ELF-1 (cell line): Measurements from ENCODE around the gene PM20D1.

Source experiments
- DNase-seq: peaks from one replicate; pipeline ENCODE4 v3.0.0-alpha.2; 2016; ENCODE audit warnings: low read depth, low spot score

Gene PM20D1

DNA sequence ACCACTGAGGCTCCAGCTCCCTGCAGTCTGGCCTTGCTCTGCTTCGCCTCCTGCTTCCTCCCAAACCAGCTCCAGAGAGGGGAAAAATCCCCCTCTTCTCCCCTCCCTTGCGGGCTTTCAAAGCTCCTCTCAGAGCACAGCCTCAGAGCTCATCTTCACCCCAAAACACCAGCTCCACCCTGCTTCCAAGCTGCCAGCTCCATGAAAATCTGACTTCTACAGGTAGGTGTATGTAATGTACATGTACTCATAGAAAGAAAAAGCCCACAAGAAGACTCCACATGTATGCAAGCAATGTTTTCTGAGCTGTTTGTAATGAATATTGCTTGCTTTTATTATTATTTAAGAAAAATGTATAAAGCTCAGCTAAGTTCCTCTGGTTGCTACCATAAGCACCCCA is 45.3 kb downstream of the PM20D1 start:
- DNase-seq = no peak

DNA sequence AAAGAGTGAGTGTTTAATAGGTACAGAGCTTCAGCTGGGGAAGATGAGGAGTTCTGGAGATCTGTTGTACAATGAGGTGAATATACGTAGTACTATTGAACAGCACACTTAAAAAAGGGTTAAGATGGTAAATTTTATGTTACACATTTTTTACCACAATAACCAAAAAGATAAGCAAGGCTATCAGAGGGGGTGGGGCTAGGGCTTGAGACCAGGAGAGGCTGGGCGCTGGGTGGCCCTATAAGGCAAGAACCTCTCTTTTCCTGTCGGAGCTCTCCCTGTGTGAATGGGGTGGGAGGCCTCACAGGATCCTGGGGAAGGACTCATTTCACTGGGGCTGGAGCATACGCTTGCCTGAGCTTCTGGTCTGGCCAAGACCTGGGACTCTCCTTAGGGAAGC is 45.9 kb downstream of the PM20D1 start:
- no peak for DNase-seq

DNA sequence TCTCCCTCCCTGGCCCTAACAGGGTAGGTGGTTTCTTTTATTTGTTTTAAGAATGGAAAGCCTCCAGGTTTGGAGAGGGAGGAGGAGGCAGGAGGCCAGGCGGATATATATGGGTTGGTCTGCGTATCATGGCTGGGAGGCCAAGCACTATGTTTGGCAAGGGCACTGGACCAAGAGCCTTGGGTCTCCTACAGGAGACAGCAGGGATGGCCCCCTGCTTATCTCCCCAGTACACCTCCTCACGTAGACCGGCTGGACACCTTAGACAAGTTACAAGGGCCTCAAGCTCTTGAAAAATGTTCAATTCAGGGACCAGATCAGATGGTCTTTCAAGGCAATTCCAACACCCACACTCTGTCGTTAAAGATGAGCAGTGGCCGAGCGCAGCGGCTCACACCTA is 47.9 kb downstream of the PM20D1 start:
- DNase-seq = no peak

DNA sequence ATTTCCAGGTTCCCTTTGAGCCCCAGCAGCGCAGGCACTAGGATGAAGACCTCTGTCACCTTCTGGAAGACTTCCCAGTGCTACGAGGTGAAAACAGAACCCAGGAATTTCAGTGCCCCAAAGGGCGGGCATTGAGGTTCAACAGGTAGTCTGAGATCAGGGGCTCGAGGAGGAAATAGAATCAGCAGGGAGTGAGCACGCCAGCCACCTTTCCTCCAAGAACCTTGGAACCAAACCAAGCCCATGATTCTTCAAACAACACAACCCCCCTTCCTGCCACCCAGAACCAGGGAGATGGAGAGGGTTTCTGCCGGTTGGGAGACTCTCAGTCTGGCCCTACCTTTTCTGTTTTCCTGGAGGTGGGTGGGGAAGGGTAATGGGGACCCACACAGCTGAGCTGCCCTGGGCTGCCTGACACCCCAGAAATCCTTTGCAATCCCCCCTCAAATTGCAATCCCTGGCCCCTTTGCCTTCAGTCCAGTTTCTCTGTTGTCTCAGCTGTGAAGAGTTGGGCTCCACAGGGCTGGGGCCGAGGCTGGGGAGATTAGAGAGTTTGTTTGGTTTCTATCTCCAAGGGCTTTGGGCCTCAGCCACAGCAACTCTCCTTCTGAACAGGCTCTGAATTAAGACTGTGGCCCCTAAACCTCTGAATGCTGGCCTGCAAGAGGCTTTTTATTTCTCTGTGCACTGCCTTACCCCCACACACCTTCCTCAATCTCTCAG is 48.8 kb downstream of the PM20D1 start:
- no peak for DNase-seq

DNA sequence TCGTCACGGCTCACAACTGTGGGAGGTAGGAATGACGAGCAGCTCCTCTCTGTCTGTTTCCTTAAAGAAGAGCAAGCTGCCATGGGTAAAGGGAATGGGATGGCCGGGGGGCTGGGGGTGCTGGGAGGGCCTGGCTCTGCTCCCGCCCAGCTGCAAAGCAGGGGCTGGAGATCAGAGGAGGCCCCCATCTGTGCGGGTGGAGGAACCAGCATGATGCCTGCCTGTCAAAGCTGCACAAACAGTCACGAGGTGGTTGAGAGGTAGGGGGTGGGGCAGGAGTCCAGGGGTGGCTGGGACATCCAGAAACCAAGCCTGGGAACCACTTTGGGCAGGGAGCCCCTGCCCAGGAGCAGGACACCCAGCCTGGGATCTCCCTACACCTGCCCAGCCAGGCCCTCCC is 49.5 kb downstream of the PM20D1 start:
- peak; percentile 20 for DNase-seq

DNA sequence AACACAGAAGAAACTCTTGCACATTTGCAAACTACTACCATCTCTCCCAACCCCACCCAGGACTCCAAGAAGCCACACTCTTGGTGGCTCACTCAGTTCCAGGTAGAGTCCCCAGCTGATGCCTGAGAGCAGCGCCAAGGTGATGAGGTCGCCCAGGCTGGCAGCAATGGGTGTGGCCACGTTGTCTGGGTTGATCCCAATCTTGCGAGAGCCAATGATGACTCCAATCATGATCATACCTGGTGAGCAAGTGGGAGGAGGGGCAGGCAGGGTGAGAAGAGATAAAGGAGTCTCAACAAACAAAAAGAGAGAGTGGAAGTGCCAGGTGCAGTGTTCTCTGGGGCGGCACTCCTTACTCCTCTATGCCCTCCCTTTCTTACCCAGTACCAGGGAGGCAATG is 51.4 kb downstream of the PM20D1 start:
- no peak for DNase-seq

DNA sequence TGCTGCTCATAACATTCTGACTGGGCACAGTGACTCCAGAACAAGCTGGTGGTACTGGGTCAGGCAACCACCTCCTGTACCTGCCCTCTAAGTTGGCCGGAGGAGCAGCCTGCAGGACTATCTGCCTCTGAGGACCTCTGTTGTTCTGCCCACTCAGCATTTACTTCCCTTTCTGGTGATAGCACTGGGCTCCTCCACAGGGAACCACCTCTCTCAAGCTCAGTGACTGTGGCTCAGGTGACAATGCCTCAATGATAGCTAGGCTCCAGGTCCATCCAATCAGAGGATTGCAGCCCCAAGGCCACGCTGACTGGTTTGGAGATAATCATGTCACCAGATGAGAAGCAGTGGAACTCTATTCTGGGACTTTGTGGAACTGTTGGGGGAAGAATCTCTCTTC is 52.8 kb downstream of the PM20D1 start:
- DNase-seq = no peak

DNA sequence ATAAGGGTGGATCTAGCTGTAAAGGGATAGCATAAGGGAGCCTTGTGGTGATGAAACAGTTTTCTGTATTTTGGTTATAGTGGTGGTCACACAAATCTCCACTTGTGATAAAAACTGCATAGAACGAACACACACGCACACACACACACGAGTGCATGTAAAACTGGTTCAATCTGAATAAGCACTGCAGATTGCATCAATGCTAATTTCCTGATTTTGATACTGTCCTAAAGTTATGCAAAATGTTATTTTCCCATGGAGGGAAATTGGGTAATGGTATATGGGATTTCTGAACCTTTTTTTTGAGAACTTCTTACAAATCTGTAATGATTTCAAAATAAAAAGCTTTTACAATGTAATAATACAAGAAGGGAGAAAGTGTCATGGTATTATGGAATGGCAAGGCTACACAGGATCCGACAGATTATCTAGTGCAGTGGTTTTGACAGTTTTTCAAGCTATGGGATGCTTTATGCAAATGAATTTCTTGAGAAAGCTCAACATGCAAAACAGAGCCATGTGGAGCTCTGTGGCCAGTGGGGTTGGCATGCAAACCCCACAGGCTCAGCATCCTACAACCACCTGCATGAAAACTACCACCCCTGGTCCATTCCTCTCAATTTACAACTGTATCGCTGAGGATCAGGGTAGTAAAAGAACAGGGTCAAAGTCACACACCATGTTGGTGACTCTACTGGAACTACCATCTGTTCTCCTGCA is 55.8 kb downstream of the PM20D1 start:
- DNase-seq = no peak

DNA sequence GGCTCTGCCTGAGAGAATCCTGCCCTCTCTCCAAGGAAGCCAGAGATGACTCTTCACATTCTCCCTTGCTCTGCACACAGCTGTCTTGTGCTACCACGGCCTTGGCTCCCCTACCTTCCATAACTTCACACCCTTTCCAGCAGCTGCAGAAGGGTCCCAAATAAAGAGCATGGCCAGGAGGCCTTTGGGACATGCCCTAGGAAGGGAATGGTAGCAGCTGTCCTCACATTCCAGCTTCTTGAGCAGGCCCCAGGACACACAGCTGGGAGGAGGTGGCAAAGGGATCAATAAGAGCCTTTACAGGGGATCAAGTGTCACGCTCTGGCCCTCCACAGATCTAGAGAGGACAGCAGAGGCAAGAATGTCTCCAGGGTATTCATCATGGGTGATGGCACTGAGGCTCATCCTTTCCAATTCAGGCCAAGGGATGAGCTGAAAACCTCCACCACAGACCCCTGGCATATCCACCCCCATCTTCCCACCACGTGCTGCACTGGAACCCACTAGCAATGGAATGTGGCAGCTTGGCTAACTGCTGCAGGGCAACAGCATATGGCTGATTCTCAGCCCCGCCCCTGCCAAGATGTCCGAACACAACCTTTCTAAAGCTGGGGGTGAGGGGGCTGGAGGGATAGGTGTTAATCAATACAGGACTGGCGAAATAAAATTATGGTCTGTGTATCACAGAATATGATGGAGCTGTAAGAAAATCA is 56.8 kb downstream of the PM20D1 start:
- peak; percentile 46 for DNase-seq

DNA sequence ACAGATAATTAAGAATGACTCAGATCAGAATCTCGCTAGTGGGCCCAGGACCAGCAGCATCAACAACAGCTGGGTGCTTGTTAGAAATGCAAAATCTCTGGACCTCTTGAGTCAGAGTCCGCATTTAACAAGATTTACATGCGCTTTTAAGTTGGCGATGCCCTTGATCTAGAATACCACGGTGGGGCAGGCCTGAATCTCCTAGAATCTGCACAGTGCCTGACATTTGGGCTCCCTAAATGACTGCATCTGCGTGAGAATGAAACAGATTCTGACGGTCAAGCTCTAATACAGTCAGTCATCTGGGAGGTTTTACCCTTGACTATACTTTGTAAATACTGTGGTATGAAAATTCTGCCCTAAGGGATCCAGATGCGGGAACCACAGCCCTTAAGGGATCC is 57.5 kb downstream of the PM20D1 start:
- DNase-seq = no peak

DNA sequence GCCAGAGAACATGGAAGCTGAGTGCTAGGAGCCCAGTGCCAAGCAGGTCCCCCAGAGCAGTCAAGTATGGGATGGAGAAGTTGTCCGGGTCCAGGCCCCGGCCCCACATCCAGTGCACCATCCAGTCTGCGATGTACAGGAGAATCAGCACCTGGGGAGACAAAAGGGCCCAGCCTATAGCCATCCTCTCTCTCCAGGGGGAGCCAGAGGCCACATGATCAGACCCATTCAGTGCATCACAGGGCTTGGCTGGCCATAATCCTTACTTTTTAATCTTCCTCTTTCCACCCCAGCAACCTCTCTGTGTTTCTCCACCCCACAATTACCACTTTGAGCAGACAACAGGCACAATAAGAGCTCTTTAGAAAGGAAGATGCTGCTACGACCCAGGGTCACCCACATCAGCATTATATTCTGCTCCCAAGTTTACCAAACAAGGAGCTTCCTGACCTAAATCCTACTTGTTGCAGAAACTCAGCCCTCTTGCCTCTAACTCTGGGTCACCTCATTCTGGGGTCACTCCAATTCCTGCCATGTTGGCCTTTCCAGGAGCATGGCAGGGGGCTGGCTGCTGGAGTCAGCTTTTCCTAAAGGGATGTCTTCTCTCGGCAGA is 58.3 kb downstream of the PM20D1 start:
- DNase-seq = peak; percentile 75

DNA sequence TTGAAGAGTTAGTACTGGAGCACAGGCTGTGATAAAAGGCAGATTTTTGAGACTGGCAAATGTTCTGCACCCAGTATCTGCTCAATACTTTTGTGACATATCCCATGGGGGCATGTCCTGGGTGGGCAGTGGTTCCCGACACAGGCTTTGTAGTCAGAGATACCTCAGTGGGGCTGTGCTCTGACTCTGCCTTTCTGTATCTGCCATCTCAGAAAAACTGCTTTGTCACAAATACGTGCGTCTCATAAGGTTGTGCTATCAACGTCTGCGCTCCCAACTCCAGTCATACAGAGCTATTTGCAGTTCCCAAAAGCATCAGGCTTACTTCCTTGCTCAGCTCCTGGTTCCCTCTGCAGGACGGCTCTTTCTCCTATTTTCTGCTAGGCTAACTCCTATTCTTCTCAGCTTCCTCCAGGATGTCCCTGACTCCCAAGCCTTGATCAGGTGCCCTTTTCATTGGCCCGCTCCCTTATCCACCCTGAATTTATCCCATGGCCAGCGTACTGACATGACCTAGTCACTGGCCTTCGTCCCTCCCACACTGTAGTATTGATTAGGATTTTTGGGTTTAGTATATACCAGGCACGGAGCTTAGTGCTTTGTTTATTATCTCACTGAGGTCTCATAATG is 62.5 kb downstream of the PM20D1 start:
- no peak for DNase-seq

DNA sequence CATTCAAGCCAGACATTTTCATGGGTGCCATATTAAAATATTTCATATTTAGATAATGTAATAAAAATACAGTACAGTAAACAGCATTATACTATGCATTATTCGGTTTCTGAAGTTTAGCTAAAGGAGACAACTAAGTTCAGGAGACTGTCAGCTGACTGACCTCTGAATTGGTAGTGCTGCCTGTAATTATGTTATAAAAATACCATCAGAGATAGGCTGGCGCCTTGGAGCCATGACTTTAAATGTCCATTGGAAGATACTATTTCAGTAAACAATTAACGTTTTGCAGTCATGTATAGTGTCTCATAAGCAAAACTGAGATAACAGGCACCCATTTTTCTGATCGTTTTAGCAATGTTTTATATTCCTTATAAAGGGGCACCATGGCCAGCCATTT is 63.3 kb downstream of the PM20D1 start:
- DNase-seq = no peak

DNA sequence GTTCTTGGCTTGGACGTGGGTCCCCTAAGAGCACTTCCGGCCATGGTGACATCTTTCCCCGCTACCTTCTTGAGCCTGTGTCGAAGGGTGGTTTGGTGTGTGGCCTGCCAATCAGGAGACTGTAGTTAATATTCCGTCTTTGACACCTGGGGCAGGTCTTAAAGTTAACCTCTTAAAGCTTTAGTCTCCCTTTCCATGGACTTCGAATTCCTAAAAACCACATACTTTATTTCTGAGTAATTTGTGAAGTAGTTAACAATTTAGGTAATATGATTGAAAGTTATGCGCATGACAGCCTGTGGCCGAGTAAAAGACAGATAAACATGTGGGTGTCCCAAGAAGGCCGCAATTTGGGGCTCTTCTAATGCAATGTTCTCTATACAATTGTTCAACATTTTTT is 64.5 kb downstream of the PM20D1 start:
- DNase-seq = no peak

DNA sequence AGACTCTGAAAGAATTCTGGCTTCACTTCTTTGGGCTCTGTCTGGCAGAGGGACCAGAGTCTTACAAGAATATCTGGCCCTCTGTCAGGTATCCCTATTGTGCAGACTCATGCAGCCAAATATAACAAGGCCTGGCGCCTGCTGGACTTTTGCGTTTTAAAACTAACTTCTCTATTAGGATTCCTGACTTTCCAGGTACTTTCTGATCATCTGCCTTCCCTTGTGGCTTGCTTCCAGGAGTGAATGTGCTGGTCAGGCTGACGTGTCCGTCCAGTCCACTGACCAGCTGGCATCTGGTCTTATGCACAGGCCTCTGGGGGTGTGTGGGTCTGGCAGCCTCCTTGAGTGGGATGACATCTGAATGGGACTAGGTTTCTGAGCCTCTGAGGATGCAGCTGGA is 66.0 kb downstream of the PM20D1 start:
- DNase-seq = no peak

DNA sequence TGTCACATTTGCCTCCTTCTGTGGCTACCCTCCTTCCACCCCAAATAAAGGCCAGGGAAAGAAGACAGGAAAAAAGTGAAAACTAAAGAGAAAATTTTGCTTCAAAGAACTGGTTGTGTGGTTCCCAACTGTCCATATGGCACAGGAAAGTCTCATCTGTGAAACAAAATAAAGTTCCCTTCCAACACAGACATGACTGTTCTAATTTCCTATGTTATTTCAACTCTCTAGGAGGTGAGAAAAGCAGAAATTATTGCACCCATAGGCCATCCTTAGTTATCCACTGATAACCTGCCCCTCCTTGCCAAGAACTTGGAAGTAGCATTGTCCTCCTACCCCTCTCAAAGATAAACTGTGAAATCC is 66.5 kb downstream of the PM20D1 start:
- no peak for DNase-seq

DNA sequence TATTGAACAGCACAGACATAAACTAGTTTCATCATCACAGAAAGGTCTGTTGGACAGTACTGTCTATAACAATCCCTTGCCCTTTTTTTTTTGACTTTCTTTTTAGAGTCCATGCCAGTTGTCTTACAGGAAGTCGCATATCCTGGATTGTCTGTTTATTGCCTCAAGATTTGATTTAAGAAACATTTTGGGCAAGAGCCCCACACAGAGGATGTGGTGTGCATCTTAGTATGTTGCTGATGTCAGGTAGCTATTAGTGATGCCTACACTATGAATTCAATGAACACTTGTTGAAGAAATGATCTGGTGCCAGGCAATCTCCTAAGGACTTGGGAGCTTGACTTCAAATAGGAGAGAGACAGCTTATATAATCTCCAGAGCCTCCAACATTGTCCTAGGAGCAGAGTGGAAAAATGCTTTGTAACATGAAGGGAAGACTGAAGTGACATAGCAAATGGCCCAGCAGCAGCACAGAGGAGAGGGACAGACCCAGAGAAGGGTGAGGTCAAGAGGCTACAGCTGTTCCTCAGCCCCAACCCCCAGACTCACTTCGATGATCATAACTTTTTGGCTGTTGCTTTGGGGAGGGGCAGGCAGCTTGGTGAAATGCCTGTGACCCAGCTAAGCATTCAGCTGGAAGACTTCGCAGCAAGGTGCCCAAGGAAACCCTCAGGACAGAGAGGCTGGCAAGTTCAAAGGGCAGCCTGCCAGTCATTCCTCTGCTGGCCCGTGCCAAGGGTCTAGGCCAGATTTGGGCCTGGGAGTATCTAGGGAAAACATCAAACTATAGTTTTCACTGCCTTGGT is 67.1 kb downstream of the PM20D1 start:
- no peak for DNase-seq

DNA sequence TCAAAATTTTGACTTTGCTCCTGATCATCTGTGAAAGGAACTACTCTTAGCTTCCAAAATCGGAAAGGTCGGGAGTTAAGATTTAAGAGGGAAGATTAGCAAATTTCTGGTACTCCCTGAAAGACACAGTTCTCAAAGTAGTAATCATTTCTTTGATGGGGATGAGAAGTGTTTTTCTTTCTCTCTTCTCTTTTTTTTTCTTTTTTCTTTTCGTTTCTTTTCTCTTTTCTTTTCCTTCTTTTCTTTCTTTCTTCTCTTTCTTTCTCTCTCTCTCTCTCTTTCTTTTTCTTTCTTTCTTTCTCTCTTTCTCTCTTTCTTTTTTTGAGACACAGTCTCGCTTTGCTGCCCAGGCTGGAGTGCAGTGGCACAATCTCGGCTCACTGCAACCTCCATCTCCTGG is 69.6 kb downstream of the PM20D1 start:
- DNase-seq = no peak
